ENCODE data around the gene STXBP6. TPM values are rescaled to one million over a fixed set of nuclear protein-coding genes. Genes with fewer than 3 reads are reported as not detected.

STXBP6 gene
- total RNA-seq, 1 donor from 2014 or later: 11.0 TPM

DNA sequence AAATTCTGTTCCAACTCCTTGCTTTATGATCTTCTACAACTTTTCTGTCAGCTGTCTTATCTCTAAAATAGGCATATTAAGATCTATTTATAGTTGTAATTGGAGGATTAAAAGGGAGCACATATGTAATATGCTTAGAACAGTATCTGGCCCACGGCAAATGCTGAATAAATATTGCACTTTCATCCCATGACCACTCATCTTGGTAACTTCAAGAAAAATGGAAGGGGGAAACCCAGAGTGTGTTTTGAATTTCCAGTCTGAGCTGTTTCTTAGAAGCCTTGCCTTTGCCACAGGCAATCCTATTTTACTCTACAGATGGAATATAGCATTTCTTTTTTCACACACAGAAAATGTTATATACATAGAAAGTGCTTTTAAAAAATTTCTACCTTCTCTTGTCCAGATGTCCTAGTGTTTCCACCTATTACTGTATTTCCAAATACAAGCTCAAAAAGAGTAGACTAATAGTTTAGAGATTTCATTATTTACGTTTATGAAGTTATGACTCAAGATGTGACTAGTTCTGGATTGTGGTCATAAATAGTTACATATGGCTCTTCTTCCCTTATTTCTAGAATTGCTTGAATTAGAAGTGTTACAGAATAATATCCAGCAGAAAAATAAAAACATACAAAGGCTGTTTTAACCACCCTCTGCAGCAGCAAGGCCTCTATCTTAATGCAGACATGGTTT lies 6.2 kb upstream of the STXBP6 start:
- H3K36me3 ChIP-seq: no peaks in the 10 kb centered on the region
- no peak overlapping the region for H2AFZ ChIP-seq (replicated peaks)
- no peaks in the 10 kb centered on the region for H3K36me3 Mint-ChIP-seq
- TF ChIP-seq CTCF (IDR thresholded peaks at IDR 0.05): no peak
- no peak for TF ChIP-seq EZH2 (IDR thresholded peaks at IDR 0.05)
- TF ChIP-seq EZH2phosphoT487 (IDR thresholded peaks at IDR 0.05): no peak
- no peaks in the 10 kb centered on the region for H3K79me2 ChIP-seq (ENCODE audit: low read depth)
- H4K20me1 ChIP-seq (ENCODE audit: low read depth): no peaks in the 10 kb centered on the region
- no peak overlapping the region for H3K27ac ChIP-seq
- H3K4me1 ChIP-seq: no peaks in the 10 kb centered on the region
- no peaks in the 10 kb centered on the region for H3K9me3 ChIP-seq (ENCODE audit: low read depth)
- no peak overlapping the region for H3K27ac Mint-ChIP-seq
- peaks cover 4% of the 10 kb centered on the region for H3K27me3 Mint-ChIP-seq (ENCODE audit: insufficient read depth, low read depth)
- no peaks in the 10 kb centered on the region for H3K9me3 Mint-ChIP-seq
- H3F3A ChIP-seq (ENCODE audit: low read depth): no peaks in the 10 kb centered on the region
- no peak overlapping the region for H3K9ac ChIP-seq
- no peak overlapping the region for H3K4me3 ChIP-seq
- no peak for DNase-seq (ENCODE audit: low spot score)
- H3K4me1 Mint-ChIP-seq: no peaks in the 10 kb centered on the region
- H3K27me3 ChIP-seq: peaks cover 23% of the 10 kb centered on the region
- H3K4me3 Mint-ChIP-seq: no peak overlapping the region
- H3K4me2 ChIP-seq: no peak overlapping the region

- H3K9ac ChIP-seq: no peak overlapping the region
- TF ChIP-seq EZH2 (IDR thresholded peaks at IDR 0.05) (no peak), CTCF (IDR thresholded peaks at IDR 0.05) (no peak), EZH2phosphoT487 (IDR thresholded peaks at IDR 0.05) (no peak)
- DNase-seq (ENCODE audit: low spot score): no peak
- H3K9me3 ChIP-seq (ENCODE audit: low read depth): no peaks in the 10 kb centered on the region
- no peaks in the 10 kb centered on the region for H3F3A ChIP-seq (ENCODE audit: low read depth)
- H3K9me3 Mint-ChIP-seq: no peaks in the 10 kb centered on the region
- H3K27ac ChIP-seq: no peak overlapping the region
- no peaks in the 10 kb centered on the region for H4K20me1 ChIP-seq (ENCODE audit: low read depth)
- H3K27me3 ChIP-seq: peaks cover 34% of the 10 kb centered on the region
- peaks cover 7% of the 10 kb centered on the region for H3K4me1 Mint-ChIP-seq
- H3K27ac Mint-ChIP-seq: no peak overlapping the region
- no peak overlapping the region for H3K4me3 ChIP-seq
- no peak overlapping the region for H3K4me3 Mint-ChIP-seq
- peaks cover 5% of the 10 kb centered on the region for H3K4me1 ChIP-seq
- H3K36me3 ChIP-seq: no peaks in the 10 kb centered on the region
- peaks cover 4% of the 10 kb centered on the region for H3K27me3 Mint-ChIP-seq (ENCODE audit: insufficient read depth, low read depth)
- no peak overlapping the region for H3K4me2 ChIP-seq
- H2AFZ ChIP-seq (replicated peaks): no peak overlapping the region
- no peaks in the 10 kb centered on the region for H3K36me3 Mint-ChIP-seq
- no peaks in the 10 kb centered on the region for H3K79me2 ChIP-seq (ENCODE audit: low read depth)
These were observed 5.1 kb upstream of the STXBP6 start for GRCh38 chr14:25055005-25055404.

DNA sequence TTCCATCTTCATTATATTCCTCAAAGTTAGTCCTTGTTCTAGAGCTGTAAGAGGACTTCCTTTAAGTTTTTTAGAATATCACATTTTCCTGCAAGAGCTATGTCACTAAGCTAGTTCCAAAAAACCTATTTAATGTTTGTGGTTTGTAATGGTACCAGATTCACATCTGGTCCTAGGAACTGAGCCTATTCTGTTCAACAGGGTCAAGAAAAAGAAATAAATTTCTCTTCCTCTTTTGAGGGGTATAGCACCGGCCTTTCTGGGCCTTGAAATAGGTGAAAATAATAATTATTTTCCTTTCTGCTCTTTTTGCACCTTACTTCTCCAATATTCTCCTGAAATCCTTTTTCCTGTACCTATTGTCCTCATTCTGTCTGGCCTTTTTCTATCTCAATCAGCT lies 3.6 kb upstream of the STXBP6 start:
- H4K20me1 ChIP-seq (ENCODE audit: low read depth): no peaks in the 10 kb centered on the region
- no peaks in the 10 kb centered on the region for H3K9me3 Mint-ChIP-seq
- TF ChIP-seq CTCF (IDR thresholded peaks at IDR 0.05) (no peak), EZH2phosphoT487 (IDR thresholded peaks at IDR 0.05) (no peak), EZH2 (IDR thresholded peaks at IDR 0.05) (no peak)
- no peaks in the 10 kb centered on the region for H3K36me3 ChIP-seq
- peaks cover 10% of the 10 kb centered on the region for H3K4me1 Mint-ChIP-seq
- no peaks in the 10 kb centered on the region for H3K36me3 Mint-ChIP-seq
- no peak for DNase-seq (ENCODE audit: low spot score)
- no peak overlapping the region for H3K4me2 ChIP-seq
- no peak overlapping the region for H3K27ac Mint-ChIP-seq
- no peaks in the 10 kb centered on the region for H3F3A ChIP-seq (ENCODE audit: low read depth)
- no peaks in the 10 kb centered on the region for H3K79me2 ChIP-seq (ENCODE audit: low read depth)
- peaks cover 9% of the 10 kb centered on the region for H3K27me3 Mint-ChIP-seq (ENCODE audit: insufficient read depth, low read depth)
- no peak overlapping the region for H2AFZ ChIP-seq (replicated peaks)
- H3K27me3 ChIP-seq: peaks cover 48% of the 10 kb centered on the region
- H3K4me3 Mint-ChIP-seq: no peak overlapping the region
- no peak overlapping the region for H3K4me3 ChIP-seq
- no peak overlapping the region for H3K9ac ChIP-seq
- H3K27ac ChIP-seq: no peak overlapping the region
- H3K9me3 ChIP-seq (ENCODE audit: low read depth): no peaks in the 10 kb centered on the region
- H3K4me1 ChIP-seq: peaks cover 5% of the 10 kb centered on the region

Data from neural progenitor cell (in vitro differentiated cells).